Fibroblast of the aortic adventitia (primary cell): ENCODE results near the gene SLC24A3. TPM values are rescaled to one million over a fixed set of nuclear protein-coding genes. Genes with fewer than 3 reads are reported as not detected.

Source experiments
- DNase-seq: peaks from one replicate; pipeline ENCODE4 v3.0.0-alpha.2; 2010; ENCODE audit warnings: low read depth
- H3K4me3 ChIP-seq: 2 replicates; pipeline ENCODE4 v1.5.1; 2011; ENCODE audit warnings: low read depth, mild to moderate bottlenecking, control low read depth, low read length, moderate library complexity
- total RNA-seq: library from RNA; depleted of rRNA; stranded (reverse); fragments of >200 nt; gene quantifications from 2 replicates; pipeline ENCODE4 v1.2.3, GENCODE V29; 2012; ENCODE audit warnings: low replicate concordance
- TF ChIP-seq, protein P1 (sequence below): IDR thresholded peaks from 2 replicates; pipeline ENCODE4 v1.5.1; 2011; ENCODE audit warnings: mild to moderate bottlenecking, low read length, control low read depth, inconsistent platforms; ENCODE audit not compliant: insufficient read depth

Gene SLC24A3
- total RNA-seq, 1 donor: not detected

DNA sequence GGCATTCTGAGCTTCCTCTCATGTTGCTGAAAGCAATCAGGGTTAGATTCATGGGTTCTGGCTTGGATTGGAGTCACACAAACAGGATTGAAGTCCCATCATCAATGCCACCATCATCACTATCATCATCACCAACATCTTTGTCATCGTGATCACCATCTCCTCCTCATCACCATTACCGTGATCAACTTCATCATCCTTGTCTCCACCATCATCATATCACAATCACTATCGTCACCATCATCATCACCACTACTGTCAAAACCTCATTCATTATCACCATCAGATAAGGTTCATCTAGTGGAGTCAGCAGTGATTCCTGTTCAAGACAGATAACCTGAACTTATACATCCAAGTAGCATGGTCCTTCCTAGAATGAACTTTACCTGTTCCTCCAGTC, 351.8 kb downstream of the SLC24A3 start:
- no peak for DNase-seq
- no peak overlapping the region for H3K4me3 ChIP-seq
- TF ChIP-seq, protein P1, sequence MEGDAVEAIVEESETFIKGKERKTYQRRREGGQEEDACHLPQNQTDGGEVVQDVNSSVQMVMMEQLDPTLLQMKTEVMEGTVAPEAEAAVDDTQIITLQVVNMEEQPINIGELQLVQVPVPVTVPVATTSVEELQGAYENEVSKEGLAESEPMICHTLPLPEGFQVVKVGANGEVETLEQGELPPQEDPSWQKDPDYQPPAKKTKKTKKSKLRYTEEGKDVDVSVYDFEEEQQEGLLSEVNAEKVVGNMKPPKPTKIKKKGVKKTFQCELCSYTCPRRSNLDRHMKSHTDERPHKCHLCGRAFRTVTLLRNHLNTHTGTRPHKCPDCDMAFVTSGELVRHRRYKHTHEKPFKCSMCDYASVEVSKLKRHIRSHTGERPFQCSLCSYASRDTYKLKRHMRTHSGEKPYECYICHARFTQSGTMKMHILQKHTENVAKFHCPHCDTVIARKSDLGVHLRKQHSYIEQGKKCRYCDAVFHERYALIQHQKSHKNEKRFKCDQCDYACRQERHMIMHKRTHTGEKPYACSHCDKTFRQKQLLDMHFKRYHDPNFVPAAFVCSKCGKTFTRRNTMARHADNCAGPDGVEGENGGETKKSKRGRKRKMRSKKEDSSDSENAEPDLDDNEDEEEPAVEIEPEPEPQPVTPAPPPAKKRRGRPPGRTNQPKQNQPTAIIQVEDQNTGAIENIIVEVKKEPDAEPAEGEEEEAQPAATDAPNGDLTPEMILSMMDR: no peak

DNA sequence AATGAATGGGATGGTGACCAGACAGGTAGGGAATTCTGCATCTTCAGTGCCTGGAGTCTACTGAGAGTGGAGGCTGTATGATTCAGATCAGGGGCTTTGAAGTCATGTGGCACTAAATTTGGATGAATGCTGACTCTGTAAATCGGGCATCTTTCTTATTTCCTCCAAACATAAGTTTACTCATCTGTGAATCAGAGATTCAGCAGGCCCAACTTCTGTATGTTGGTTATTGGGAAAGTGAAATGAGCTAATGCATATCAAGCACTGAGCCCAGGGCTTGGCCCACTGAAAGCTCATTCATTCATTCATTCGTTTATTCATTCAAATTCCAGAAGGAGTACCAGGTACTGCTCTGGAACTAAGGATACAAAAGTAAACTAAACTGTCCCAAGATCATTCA, 353.3 kb downstream of the SLC24A3 start:
- TF ChIP-seq, protein P1: no peak
- no peak for DNase-seq
- no peak overlapping the region for H3K4me3 ChIP-seq

DNA sequence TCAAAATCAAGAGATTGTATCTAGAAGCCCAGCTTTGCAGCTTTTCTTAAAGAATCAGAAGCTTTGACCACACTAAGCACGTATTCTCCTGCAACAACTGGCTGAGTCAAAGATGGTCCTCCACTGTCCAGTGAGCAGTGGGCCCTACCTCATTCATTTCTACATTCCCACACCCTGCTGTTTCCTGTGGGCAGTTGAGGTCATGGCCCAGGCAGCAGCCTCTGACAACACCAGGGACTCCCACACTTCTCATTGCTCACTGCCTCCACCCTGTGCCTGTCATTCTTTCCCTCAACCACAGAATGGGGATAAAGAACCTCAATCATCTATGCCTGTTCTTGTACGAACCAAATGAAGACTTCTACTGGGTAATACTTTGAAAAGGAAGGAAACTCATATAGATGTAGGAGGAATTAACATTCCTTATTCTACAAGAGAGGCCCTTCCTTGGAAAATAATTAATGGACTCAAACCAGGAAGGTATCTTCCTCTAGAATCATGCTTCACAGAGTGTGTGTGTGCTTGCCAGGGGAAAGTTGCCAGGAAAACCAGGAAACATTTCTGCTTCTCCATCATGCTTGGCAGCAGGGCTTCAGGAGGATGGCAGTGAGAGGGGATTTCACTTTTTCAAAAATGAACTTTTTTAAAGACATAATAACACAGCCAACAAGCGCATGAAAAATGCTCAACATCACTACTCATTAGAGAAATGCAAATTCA, 353.9 kb downstream of the SLC24A3 start:
- TF ChIP-seq, protein P1: no peak
- no peak overlapping the region for H3K4me3 ChIP-seq
- no peak for DNase-seq

DNA sequence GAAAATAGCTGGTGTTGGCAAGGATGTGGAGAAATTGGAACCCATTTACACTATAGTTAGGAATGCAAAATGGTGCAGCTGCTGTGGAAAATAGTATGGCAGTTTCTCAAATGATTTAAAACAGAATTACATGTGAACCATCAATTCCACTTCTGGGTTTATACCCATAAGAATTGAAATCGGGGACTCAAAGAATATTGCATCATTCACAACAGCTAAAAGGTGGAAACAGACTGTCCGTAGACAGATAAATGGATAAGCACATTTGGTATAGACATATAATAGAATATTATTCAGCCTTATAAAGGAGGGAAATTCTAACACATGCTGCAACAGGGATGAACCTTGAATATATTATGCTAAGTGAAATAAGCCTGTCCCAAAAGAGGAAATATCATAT, 355.7 kb downstream of the SLC24A3 start:
- DNase-seq: no peak
- TF ChIP-seq, protein P1: no peak
- H3K4me3 ChIP-seq: no peak overlapping the region

DNA sequence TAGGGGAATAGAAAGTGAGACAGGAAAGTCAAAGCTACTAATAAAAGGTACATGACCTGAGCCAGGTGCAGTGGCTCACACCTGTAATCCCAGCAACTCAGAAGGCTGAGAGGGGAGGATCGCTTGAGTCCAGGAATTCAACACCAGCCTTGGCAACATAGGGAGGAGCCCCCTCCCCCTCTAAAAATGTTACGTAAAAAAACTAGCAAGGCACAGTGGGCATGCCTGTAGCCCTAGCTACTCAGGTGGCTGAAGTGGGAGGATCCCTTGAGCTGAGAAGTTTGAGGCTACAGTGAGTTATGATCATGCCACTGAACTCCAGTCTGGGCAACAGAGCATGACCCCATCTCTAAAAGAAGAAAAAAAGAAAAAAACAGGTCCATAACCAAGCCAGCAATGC, 359.6 kb downstream of the SLC24A3 start:
- TF ChIP-seq, protein P1: no peak
- H3K4me3 ChIP-seq: no peak overlapping the region
- DNase-seq: no peak

DNA sequence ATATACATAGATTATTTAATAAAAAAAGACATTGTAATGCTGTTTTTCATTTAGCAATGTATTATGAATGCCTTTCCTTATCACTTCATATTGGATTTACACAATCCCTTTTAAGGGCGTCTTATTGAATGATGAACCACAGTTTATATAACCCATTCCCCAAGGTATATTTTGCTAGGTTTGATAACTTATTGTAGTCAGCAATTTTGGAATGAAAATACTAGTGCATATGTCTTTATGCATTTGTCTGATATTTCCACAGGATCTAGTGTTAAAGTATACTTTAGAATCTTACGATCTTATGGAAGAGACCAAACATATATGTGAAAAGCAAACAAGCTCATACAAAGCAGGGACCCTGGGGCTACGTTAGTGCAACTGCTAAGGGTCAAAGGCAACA, 365.2 kb downstream of the SLC24A3 start:
- TF ChIP-seq, protein P1: no peak
- H3K4me3 ChIP-seq: no peak overlapping the region
- no peak for DNase-seq

DNA sequence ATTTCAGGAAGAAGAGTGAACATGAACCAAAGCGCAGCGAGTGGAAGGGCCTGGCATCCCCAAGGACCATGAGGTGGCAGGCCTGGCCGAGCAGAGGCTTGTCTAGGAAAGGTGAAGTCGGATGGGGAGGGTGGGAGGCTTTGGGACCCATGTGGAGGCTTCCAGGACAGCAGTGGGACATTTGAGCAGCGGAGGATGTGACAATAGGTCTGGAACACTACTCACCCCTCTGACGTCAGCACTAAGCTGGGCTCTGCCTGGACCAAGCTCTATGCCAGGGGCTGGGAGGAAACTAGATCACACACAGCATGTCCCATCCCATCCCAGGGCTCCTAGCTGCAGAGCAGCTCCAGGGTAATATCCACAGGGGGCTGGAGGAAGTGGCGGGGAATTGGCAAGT, 370.3 kb downstream of the SLC24A3 start:
- no peak overlapping the region for H3K4me3 ChIP-seq
- no peak for DNase-seq
- TF ChIP-seq, protein P1: no peak
